DND-41 (cell line): ENCODE results near the gene VKORC1L1.
"Not testable (repeated sequence)": the region's sequence is repeated elsewhere in the genome, so short reads cannot be mapped to it uniquely, and the experiment has no call there.

Experiments
- ATAC-seq: fragments of 200-7000 bp; cut with Tn5 transposase; 3 replicates; pipeline ENCODE4 v1.9.1; 2021; ENCODE audit warnings: low read depth; ENCODE audit not compliant: insufficient read depth
- DNase-seq: peaks from one replicate; pipeline ENCODE4 v3.0.0-alpha.2; 2020
- H2AFZ ChIP-seq: 2 replicates; pipeline ENCODE4 v1.6.0; 2012; ENCODE audit warnings: low read depth, low read length
- H3K27ac ChIP-seq: 2 replicates; pipeline ENCODE4 v1.5.1; 2012; ENCODE audit warnings: low read length, inconsistent platforms
- H3K27me3 ChIP-seq: fragments of 200-600 bp; sonication (generic); 2 replicates; pipeline ENCODE4 v1.6.0; 2012; ENCODE audit warnings: low read length, mild to moderate bottlenecking, inconsistent platforms; ENCODE audit not compliant: insufficient read depth, poor library complexity
- H3K36me3 ChIP-seq: 2 replicates; pipeline ENCODE4 v1.5.1; 2012; ENCODE audit warnings: low read length, inconsistent platforms; ENCODE audit not compliant: insufficient read depth
- H3K4me1 ChIP-seq: 2 replicates; pipeline ENCODE4 v1.5.1; 2012; ENCODE audit warnings: mild to moderate bottlenecking, low read length; ENCODE audit not compliant: insufficient read depth
- H3K4me2 ChIP-seq: 2 replicates; pipeline ENCODE4 v1.6.0; 2012; ENCODE audit warnings: mild to moderate bottlenecking, moderate library complexity, low read length, inconsistent platforms; ENCODE audit not compliant: insufficient read depth
- H3K4me3 ChIP-seq, 2 experiments: fragments of 200-600 bp in 1 of 2; shearing (Covaris generic) in 1 of 2; 2 replicates each; pipeline ENCODE4 v1.5.1; 2012 to 2016; ENCODE audit warnings: inconsistent platforms in 2 of 2, low read length in 2 of 2, mild to moderate bottlenecking in 2 of 2, low read depth in 1 of 2, moderate library complexity in 1 of 2
- H3K79me2 ChIP-seq: 2 replicates; pipeline ENCODE4 v1.6.0; 2012; ENCODE audit warnings: low read length, inconsistent platforms; ENCODE audit not compliant: insufficient read depth
- H3K9ac ChIP-seq: 2 replicates; pipeline ENCODE4 v1.6.0; 2012; ENCODE audit warnings: low read depth, mild to moderate bottlenecking, inconsistent platforms, low read length, moderate library complexity
- H3K9me3 ChIP-seq: 2 replicates; pipeline ENCODE4 v1.5.1; 2012; ENCODE audit warnings: low read length, moderate library complexity, mild to moderate bottlenecking, inconsistent platforms; ENCODE audit not compliant: insufficient read depth, severe bottlenecking
- H4K20me1 ChIP-seq: 2 replicates; pipeline ENCODE4 v1.6.0; 2012; ENCODE audit warnings: low read length; ENCODE audit not compliant: insufficient read depth
- CTCF ChIP-seq: IDR thresholded peaks from 2 replicates; pipeline ENCODE4 v1.5.1; 2012; ENCODE audit warnings: borderline replicate concordance, low read length, moderate library complexity, mild to moderate bottlenecking; ENCODE audit not compliant: poor library complexity, severe bottlenecking; ENCODE audit errors: extremely low read depth
- EZH2 ChIP-seq: IDR thresholded peaks from 3 replicates; pipeline ENCODE4 v1.6.1; 2012; ENCODE audit warnings: borderline replicate concordance, low read depth, mild to moderate bottlenecking, moderate library complexity, low read length, inconsistent platforms; ENCODE audit not compliant: severe bottlenecking

Gene VKORC1L1

GRCh38 chr7:65937296-65937695, 64.4 kb downstream of the VKORC1L1 start:
- peaks cover 75% of the 10 kb centered on the region for H3K79me2 ChIP-seq
- H4K20me1 ChIP-seq = peaks cover 10% of the 10 kb centered on the region; the same call in 1 of the 2 replicates

GRCh38 chr7:65938336-65938895, 65.5 kb downstream of the VKORC1L1 start:
- peaks cover 65% of the 10 kb centered on the region for H3K79me2 ChIP-seq
- H3K36me3 ChIP-seq = peaks cover 22% of the 10 kb centered on the region; the same call in 1 of the 2 replicates
- H3K4me3 ChIP-seq = no peak overlapping the region
- H3K27ac ChIP-seq = no peak overlapping the region
- no peak for TF ChIP-seq CTCF
- no peak for TF ChIP-seq EZH2
- ATAC-seq (no peak), DNase-seq (no peak)
- no peak overlapping the region for H3K9ac ChIP-seq
- no peak overlapping the region for H3K4me2 ChIP-seq
- no peaks in the 10 kb centered on the region for H3K27me3 ChIP-seq
- peaks cover 10% of the 10 kb centered on the region; the same call in 1 of the 2 replicates for H4K20me1 ChIP-seq
- H2AFZ ChIP-seq = no peak overlapping the region
- no peaks in the 10 kb centered on the region for H3K4me1 ChIP-seq
- no peaks in the 10 kb centered on the region for H3K9me3 ChIP-seq

More at GRCh38 chr7:65937296-65937695, 64.4 kb downstream of the VKORC1L1 start:
- Histone ChIP-seq H3K36me3 (peaks cover 22% of the 10 kb centered on the region; the same call in 1 of the 2 replicates), H3K9me3 (no peaks in the 10 kb centered on the region), H3K4me3 (no peak overlapping the region), H3K27ac (no peak overlapping the region), H2AFZ (no peak overlapping the region), H3K4me1 (no peaks in the 10 kb centered on the region), H3K27me3 (no peaks in the 10 kb centered on the region), H3K9ac (no peak overlapping the region), H3K4me2 (no peak overlapping the region)
- TF ChIP-seq CTCF (no peak), EZH2 (no peak)
- ATAC-seq (no peak), DNase-seq (no peak)

- DNase-seq, H4K20me1 ChIP-seq, H3K27me3 ChIP-seq, H3K4me1 ChIP-seq, H3K4me3 ChIP-seq, H3K4me2 ChIP-seq, H3K27ac ChIP-seq, H3K9ac ChIP-seq, ATAC-seq, H3K36me3 ChIP-seq, H2AFZ ChIP-seq, H3K9me3 ChIP-seq: not testable (repeated sequence)
- H3K79me2 ChIP-seq = peaks cover 21% of the 10 kb centered on the region
These were observed 72.9 kb downstream of the VKORC1L1 start for GRCh38 chr7:65945787-65946186.

GRCh38 chr7:65946904-65947303, 74.0 kb downstream of the VKORC1L1 start:
- H2AFZ ChIP-seq = no peak overlapping the region
- H3K27me3 ChIP-seq = no peaks in the 10 kb centered on the region
- H3K9ac ChIP-seq = no peak overlapping the region
- H3K9me3 ChIP-seq = no peaks in the 10 kb centered on the region
- no peak overlapping the region for H3K4me2 ChIP-seq
- ATAC-seq = no peak
- TF ChIP-seq EZH2 (no peak), CTCF (no peak)
- H3K27ac ChIP-seq = no peak overlapping the region
- no peaks in the 10 kb centered on the region for H4K20me1 ChIP-seq
- H3K4me1 ChIP-seq = no peaks in the 10 kb centered on the region
- DNase-seq = no peak
- peaks cover 13% of the 10 kb centered on the region; the same call in 1 of the 2 replicates for H3K79me2 ChIP-seq
- H3K36me3 ChIP-seq = 0 out of 2 replicates have a peak, but pooled peaks cover 1% of the 10 kb centered on the region
- H3K4me3 ChIP-seq = no peak overlapping the region
